Astrocyte (in vitro differentiated cells and primary cell): ENCODE results near the gene HLA-DQA1. TPM values are rescaled to one million over a fixed set of nuclear protein-coding genes. Genes with fewer than 3 reads are reported as not detected.
"Not testable (repeated sequence)": the region's sequence is repeated elsewhere in the genome, so short reads cannot be mapped to it uniquely, and the experiment has no call there.

Experiments used
- DNase-seq: peaks from one replicate; pipeline ENCODE4 v3.0.0-alpha.2; 2010; ENCODE audit warnings: low read depth
- FAIRE-seq: peaks from 2 replicates; lab custom pipeline; 2011; peaks lifted over from hg19 to GRCh38; lab: Jason Lieb, UNC
- H2AFZ ChIP-seq: 2 replicates; pipeline ENCODE4 v1.6.0; 2012; ENCODE audit warnings: low read depth, low read length, inconsistent platforms
- H3K27ac ChIP-seq: 2 replicates; pipeline ENCODE4 v1.5.1; 2011; ENCODE audit warnings: low read depth, low read length, inconsistent platforms
- H3K27me3 ChIP-seq: 2 replicates; pipeline ENCODE4 v1.6.0; 2011; ENCODE audit warnings: low read length, inconsistent platforms; ENCODE audit not compliant: insufficient read depth
- H3K36me3 ChIP-seq: 2 replicates; pipeline ENCODE4 v1.5.1; 2011; ENCODE audit warnings: low read length, inconsistent platforms; ENCODE audit not compliant: insufficient read depth
- H3K4me1 ChIP-seq: 2 replicates; pipeline ENCODE4 v1.5.1; 2011; ENCODE audit warnings: low read length, inconsistent platforms; ENCODE audit not compliant: insufficient read depth
- H3K4me2 ChIP-seq: 2 replicates; pipeline ENCODE4 v1.6.0; 2012; ENCODE audit warnings: low read length, inconsistent platforms
- H3K4me3 ChIP-seq: 2 replicates; pipeline ENCODE4 v1.5.1; 2011; ENCODE audit warnings: low read depth, mild to moderate bottlenecking, low read length, inconsistent platforms; ENCODE audit not compliant: insufficient read depth
- H3K79me2 ChIP-seq: 2 replicates; pipeline ENCODE4 v1.6.0; 2012; ENCODE audit warnings: mild to moderate bottlenecking, low read length, inconsistent platforms; ENCODE audit not compliant: insufficient read depth
- H3K9ac ChIP-seq: 2 replicates; pipeline ENCODE4 v1.6.0; 2012; ENCODE audit warnings: mild to moderate bottlenecking, low read length, inconsistent platforms
- H3K9me3 ChIP-seq: 2 replicates; pipeline ENCODE4 v1.5.1; 2012; ENCODE audit warnings: low read depth, mild to moderate bottlenecking, low read length, inconsistent platforms; ENCODE audit not compliant: insufficient read depth
- H4K20me1 ChIP-seq: 2 replicates; pipeline ENCODE4 v1.6.0; 2012; ENCODE audit warnings: low read length, inconsistent platforms; ENCODE audit not compliant: insufficient read depth
- H3K27ac Mint-ChIP-seq: one replicate; pipeline ENCODE4 v1.8.0; 2021; ENCODE audit warnings: mild to moderate bottlenecking, mixed read lengths; ENCODE audit not compliant: unreplicated experiment
- H3K27me3 Mint-ChIP-seq: one replicate; pipeline ENCODE4 v1.8.0; 2021; ENCODE audit warnings: low read depth, mixed read lengths; ENCODE audit not compliant: unreplicated experiment
- H3K36me3 Mint-ChIP-seq: one replicate; pipeline ENCODE4 v1.8.0; 2021; ENCODE audit warnings: low read depth, mixed read lengths; ENCODE audit not compliant: unreplicated experiment
- H3K4me1 Mint-ChIP-seq: one replicate; pipeline ENCODE4 v1.8.0; 2021; ENCODE audit warnings: low read depth, mixed read lengths; ENCODE audit not compliant: unreplicated experiment
- H3K4me3 Mint-ChIP-seq: one replicate; pipeline ENCODE4 v1.8.0; 2021; ENCODE audit warnings: mild to moderate bottlenecking, moderate library complexity, mixed read lengths; ENCODE audit not compliant: unreplicated experiment
- H3K9me3 Mint-ChIP-seq: one replicate; pipeline ENCODE4 v1.8.0; 2021; ENCODE audit warnings: mild to moderate bottlenecking, mixed read lengths; ENCODE audit not compliant: unreplicated experiment
- EZH2 ChIP-seq: IDR thresholded peaks from 2 replicates; pipeline ENCODE4 v1.6.1; 2012; ENCODE audit warnings: mild to moderate bottlenecking, low read length, inconsistent platforms; ENCODE audit not compliant: insufficient read depth
- total RNA-seq: library from RNA; stranded (reverse); gene quantifications from 2 replicates; pipeline ENCODE4 v1.2.1, GENCODE V29; 2021
- TF ChIP-seq, protein P1 (sequence below): IDR thresholded peaks from 2 replicates; pipeline ENCODE4 v1.5.1; 2011; ENCODE audit warnings: low read depth, mild to moderate bottlenecking, inconsistent platforms, low read length, moderate library complexity; ENCODE audit not compliant: insufficient read depth

The HLA-DQA1 gene
- total RNA-seq, 1 donor from 2014 or later: not detected

DNA sequence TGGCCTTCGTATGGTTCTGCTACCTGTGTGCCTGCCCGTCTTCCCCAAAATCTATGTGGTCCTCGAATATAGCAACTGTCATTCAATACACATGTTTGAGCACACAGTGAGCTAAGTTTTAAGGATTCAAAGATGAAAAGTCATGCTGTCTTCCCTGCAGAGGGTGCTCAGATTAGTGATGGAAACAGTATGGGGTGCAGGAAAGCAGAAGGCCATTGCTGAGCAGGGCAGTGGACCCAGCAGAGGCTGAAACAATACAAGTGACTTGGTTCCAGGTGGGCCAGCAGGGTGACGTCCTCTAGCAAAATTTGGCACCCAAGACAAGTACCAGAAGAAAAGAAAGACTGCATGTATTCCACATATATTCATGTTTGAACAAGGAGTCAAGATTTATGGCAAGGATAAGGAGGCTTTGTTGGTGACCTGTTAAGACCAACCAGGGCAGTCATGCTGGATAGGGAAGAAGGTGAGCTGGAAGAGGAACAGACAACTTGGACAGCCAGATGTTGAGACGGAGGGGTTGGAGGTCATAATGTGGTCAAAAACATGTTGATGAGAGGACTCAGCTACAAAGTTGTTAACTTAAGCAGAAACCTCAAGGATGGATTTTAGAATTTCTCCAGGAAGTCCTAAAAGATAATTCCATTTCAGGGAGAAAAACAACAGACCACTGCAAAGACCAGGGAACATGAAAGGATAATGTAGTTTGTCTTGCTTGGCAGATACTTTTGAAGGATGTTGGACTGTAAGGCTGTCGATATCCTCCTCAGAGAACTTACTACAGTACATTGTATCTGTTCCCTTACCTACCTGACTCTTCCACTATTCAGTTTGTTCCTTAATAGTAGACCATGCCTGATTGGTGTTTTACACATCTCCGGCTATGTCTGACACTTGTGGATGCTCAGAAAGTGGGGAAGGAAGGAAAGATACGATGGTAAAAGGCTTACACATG is 2.5 kb downstream of the HLA-DQA1 start:
- Histone ChIP-seq H3K36me3 (no peaks in the 10 kb centered on the region), H3K27ac (no peak overlapping the region), H4K20me1 (no peaks in the 10 kb centered on the region), H3K79me2 (no peaks in the 10 kb centered on the region), H2AFZ (no peak overlapping the region), H3K4me3 (no peak overlapping the region), H3K9me3 (no peaks in the 10 kb centered on the region), H3K4me1 (no peaks in the 10 kb centered on the region), H3K4me2 (no peak overlapping the region), H3K27me3 (no peaks in the 10 kb centered on the region), H3K9ac (no peak overlapping the region)
- peaks cover 14% of the 10 kb centered on the region for H3K4me1 Mint-ChIP-seq
- no peak overlapping the region for H3K27ac Mint-ChIP-seq
- H3K36me3 Mint-ChIP-seq: no peaks in the 10 kb centered on the region
- FAIRE-seq: no peak
- DNase-seq: no peak
- peaks cover 18% of the 10 kb centered on the region for H3K27me3 Mint-ChIP-seq
- H3K9me3 Mint-ChIP-seq: peaks cover 2% of the 10 kb centered on the region
- TF ChIP-seq EZH2: no peak
- TF ChIP-seq, protein P1, sequence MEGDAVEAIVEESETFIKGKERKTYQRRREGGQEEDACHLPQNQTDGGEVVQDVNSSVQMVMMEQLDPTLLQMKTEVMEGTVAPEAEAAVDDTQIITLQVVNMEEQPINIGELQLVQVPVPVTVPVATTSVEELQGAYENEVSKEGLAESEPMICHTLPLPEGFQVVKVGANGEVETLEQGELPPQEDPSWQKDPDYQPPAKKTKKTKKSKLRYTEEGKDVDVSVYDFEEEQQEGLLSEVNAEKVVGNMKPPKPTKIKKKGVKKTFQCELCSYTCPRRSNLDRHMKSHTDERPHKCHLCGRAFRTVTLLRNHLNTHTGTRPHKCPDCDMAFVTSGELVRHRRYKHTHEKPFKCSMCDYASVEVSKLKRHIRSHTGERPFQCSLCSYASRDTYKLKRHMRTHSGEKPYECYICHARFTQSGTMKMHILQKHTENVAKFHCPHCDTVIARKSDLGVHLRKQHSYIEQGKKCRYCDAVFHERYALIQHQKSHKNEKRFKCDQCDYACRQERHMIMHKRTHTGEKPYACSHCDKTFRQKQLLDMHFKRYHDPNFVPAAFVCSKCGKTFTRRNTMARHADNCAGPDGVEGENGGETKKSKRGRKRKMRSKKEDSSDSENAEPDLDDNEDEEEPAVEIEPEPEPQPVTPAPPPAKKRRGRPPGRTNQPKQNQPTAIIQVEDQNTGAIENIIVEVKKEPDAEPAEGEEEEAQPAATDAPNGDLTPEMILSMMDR: no peak
- H3K4me3 Mint-ChIP-seq: no peak overlapping the region

- no peak overlapping the region for H3K4me3 ChIP-seq
- H3K4me1 Mint-ChIP-seq: peaks cover 6% of the 10 kb centered on the region
- H3K9ac ChIP-seq: no peak overlapping the region
- no peaks in the 10 kb centered on the region for H3K27me3 ChIP-seq
- H4K20me1 ChIP-seq: no peaks in the 10 kb centered on the region
- H2AFZ ChIP-seq: no peak overlapping the region
- TF ChIP-seq, protein P1: no peak
- TF ChIP-seq EZH2: no peak
- H3K4me3 Mint-ChIP-seq: no peak overlapping the region
- H3K4me1 ChIP-seq: no peaks in the 10 kb centered on the region
- H3K4me2 ChIP-seq: no peak overlapping the region
- no peaks in the 10 kb centered on the region for H3K36me3 ChIP-seq
- no peak overlapping the region for H3K27ac ChIP-seq
- no peaks in the 10 kb centered on the region for H3K9me3 ChIP-seq
- FAIRE-seq: no peak
- no peaks in the 10 kb centered on the region for H3K36me3 Mint-ChIP-seq
- H3K27ac Mint-ChIP-seq: no peak overlapping the region
- H3K79me2 ChIP-seq: no peaks in the 10 kb centered on the region
- peaks cover 2% of the 10 kb centered on the region for H3K9me3 Mint-ChIP-seq
- H3K27me3 Mint-ChIP-seq: peaks cover 18% of the 10 kb centered on the region
- no peak for DNase-seq
Observed at GRCh38 chr6:32641122-32641521, 3.9 kb downstream of the HLA-DQA1 start.

DNA sequence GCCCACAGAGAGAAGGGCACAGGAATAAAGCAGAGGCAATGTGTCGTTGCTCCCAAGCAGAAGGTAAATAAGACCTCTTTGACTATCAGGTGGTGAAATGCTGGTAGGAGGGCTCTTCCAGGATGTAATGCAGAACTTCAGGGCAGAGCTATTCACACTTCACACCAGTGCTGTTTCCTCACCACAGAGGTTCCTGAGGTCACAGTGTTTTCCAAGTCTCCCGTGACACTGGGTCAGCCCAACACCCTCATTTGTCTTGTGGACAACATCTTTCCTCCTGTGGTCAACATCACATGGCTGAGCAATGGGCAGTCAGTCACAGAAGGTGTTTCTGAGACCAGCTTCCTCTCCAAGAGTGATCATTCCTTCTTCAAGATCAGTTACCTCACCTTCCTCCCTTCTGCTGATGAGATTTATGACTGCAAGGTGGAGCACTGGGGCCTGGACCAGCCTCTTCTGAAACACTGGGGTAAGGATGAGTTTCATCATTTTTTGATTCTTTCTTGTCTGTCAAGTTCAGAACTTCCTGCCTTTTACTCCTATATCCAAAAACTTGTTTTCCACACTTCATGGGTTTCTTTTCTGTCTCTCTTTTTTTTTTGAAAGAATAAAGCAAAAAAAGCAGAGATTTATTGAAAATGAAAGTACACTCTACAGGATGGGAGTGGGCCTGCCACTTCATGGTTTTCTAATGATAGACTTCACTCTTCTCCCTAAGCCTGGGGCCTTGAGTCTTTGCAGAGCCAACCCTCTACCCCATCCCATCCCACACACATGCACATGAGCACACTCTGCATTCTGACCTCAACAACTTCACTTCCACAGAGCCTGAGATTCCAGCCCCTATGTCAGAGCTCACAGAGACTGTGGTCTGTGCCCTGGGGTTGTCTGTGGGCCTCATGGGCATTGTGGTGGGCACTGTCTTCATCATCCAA is 4.8 kb downstream of the HLA-DQA1 start:
- H3K79me2 ChIP-seq, H3K4me2 ChIP-seq, H3K4me3 ChIP-seq, H3K4me1 Mint-ChIP-seq, H3K27me3 ChIP-seq, H3K9ac ChIP-seq, H3K27ac ChIP-seq, H3K36me3 ChIP-seq, DNase-seq, H3K9me3 ChIP-seq, H3K9me3 Mint-ChIP-seq, H2AFZ ChIP-seq, H3K36me3 Mint-ChIP-seq, H4K20me1 ChIP-seq, FAIRE-seq, H3K4me1 ChIP-seq, H3K4me3 Mint-ChIP-seq, H3K27ac Mint-ChIP-seq: not testable (repeated sequence)
- peaks cover 18% of the 10 kb centered on the region for H3K27me3 Mint-ChIP-seq
